K562 (cell line): ENCODE results near the gene MICALL2. TPM values are rescaled to one million over a fixed set of nuclear protein-coding genes. Genes with fewer than 3 reads are reported as not detected.

ENCODE experiments used
- ASH1L ChIP-seq: fragments of 450-650 bp; IDR thresholded peaks from 2 replicates; pipeline ENCODE4 v1.6.1; 2018; ENCODE audit warnings: borderline replicate concordance, mild to moderate bottlenecking, low read depth; ENCODE audit not compliant: partially characterized antibody
- ATF7 ChIP-seq: fragments of 450-650 bp; IDR thresholded peaks from 2 replicates; pipeline ENCODE4 v1.7.1; 2014; ENCODE audit warnings: mild to moderate bottlenecking, moderate library complexity
- CBX3 ChIP-seq, 2 experiments: IDR thresholded peaks; 1 replicate in 1 of 2; 2 replicates in 1 of 2; pipeline ENCODE4 v1.6.1; 2012; ENCODE audit warnings: inconsistent platforms in 2 of 2, low read length in 2 of 2, borderline replicate concordance in 1 of 2, control low read depth in 1 of 2
- E2F3 ChIP-seq: fragments of 250-450 bp; sonication (Bioruptor Pico); IDR thresholded peaks from 2 replicates; pipeline ENCODE4 v1.4.0; 2020; ENCODE audit warnings: mild to moderate bottlenecking
- HDGF ChIP-seq: fragments of 450-650 bp; IDR thresholded peaks from 2 replicates; pipeline ENCODE4 v1.6.1; 2016
- HNRNPUL1 ChIP-seq: fragments of 200-400 bp; formaldehyde crosslinking; IDR thresholded peaks from 2 replicates; pipeline ENCODE4 v1.6.1; 2017; ENCODE audit warnings: low read length
- KDM5B ChIP-seq: fragments of 200-600 bp; sonication (generic); IDR thresholded peaks from 2 replicates; pipeline ENCODE4 v1.6.1; 2012; ENCODE audit warnings: low read depth, mild to moderate bottlenecking, moderate library complexity, low read length, control low read depth, inconsistent platforms; ENCODE audit not compliant: insufficient replicate concordance
- KLF6 ChIP-seq: fragments of 250-450 bp; sonication (Bioruptor Pico); IDR thresholded peaks from 2 replicates; pipeline ENCODE4 v1.4.0; 2020; ENCODE audit warnings: mild to moderate bottlenecking, moderate library complexity, borderline replicate concordance
- MCM5 ChIP-seq: fragments of 450-650 bp; IDR thresholded peaks from 2 replicates; pipeline ENCODE4 v1.6.1; 2016; ENCODE audit warnings: low read depth
- MEF2A ChIP-seq: IDR thresholded peaks from 2 replicates; pipeline ENCODE4 v1.6.1; 2011; ENCODE audit warnings: low read depth, mild to moderate bottlenecking, low read length, moderate library complexity; ENCODE audit not compliant: control insufficient read depth
- RUNX1 ChIP-seq: sonication (generic); IDR thresholded peaks from 2 replicates; pipeline ENCODE4 v1.6.1; 2016; ENCODE audit warnings: antibody characterized with exemption, low read depth
- SMARCA4 ChIP-seq: fragments of 450-650 bp; IDR thresholded peaks from 2 replicates; pipeline ENCODE4 v1.6.1; 2016
- SP2 ChIP-seq: IDR thresholded peaks from 2 replicates; pipeline ENCODE4 v1.6.1; 2011; ENCODE audit warnings: mild to moderate bottlenecking, low read depth, low read length, moderate library complexity; ENCODE audit not compliant: poor library complexity, severe bottlenecking; ENCODE audit errors: extremely low read depth
- SPI1 ChIP-seq: IDR thresholded peaks from 2 replicates; pipeline ENCODE4 v1.6.1; 2011; ENCODE audit warnings: low read depth, low read length, control low read depth, borderline replicate concordance
- YBX1 ChIP-seq: fragments of 450-650 bp; IDR thresholded peaks from 2 replicates; pipeline ENCODE4 v1.7.1; 2016; ENCODE audit warnings: mild to moderate bottlenecking
- ZFP91 ChIP-seq: sonication (generic); formaldehyde crosslinking; IDR thresholded peaks from 2 replicates; pipeline ENCODE4 v1.8.0; 2022; ENCODE audit warnings: mild to moderate bottlenecking, missing genetic modification reagents
- ZNF121 ChIP-seq: sonication (generic); formaldehyde crosslinking; conservative IDR thresholded peaks from 2 replicates; pipeline ENCODE4 v1.8.0; 2022; ENCODE audit warnings: missing genetic modification reagents
- ZNF263 ChIP-seq: sonication (generic); formaldehyde crosslinking; IDR thresholded peaks from 2 replicates; pipeline ENCODE4 v1.8.0; 2022; ENCODE audit warnings: mild to moderate bottlenecking, missing genetic modification reagents, borderline replicate concordance
- ZNF354B ChIP-seq: fragments of 250-450 bp; sonication (Bioruptor Pico); IDR thresholded peaks from 2 replicates; pipeline ENCODE4 v1.4.0; 2020
- ZNF436 ChIP-seq: fragments of 250-450, 450-650 bp; sonication (Bioruptor Pico); formaldehyde crosslinking; IDR thresholded peaks from 2 replicates; pipeline ENCODE4 v1.7.0; 2020; ENCODE audit warnings: mild to moderate bottlenecking
- polyA plus RNA-seq, 8 experiments: library from polyadenylated mRNA; depleted of rRNA in 4 of 8; stranded (reverse) in 5 of 8; unstranded in 3 of 8; fragments of >200 nt; fragmentation: Nextera tagmentation in 2 of 8; fragmentation: Illumina TruSeq in 1 of 8; extraction: Ambion mirVana in 2 of 8; extraction: Trizol in 1 of 8; gene quantifications; 2 replicates each; pipeline versions ENCODE4 v1.2.1 to v1.2.3, GENCODE V29; 2011 to 2014; ENCODE audit warnings: inconsistent platforms in 1 of 8, missing spikeins in 1 of 8
- total RNA-seq, 7 experiments: library from RNA; depleted of rRNA in 6 of 7; stranded (reverse); fragments of >200 nt in 6 of 7; fragmentation: Illumina TruSeq in 2 of 7; extraction: Trizol in 2 of 7; gene quantifications; 2 replicates each; pipeline versions ENCODE4 v1.2.1 to v1.2.3, GENCODE V29; 2011 to 2021; ENCODE audit warnings: low replicate concordance in 1 of 7
- TF ChIP-seq, protein P1 (sequence below): sonication (generic); formaldehyde crosslinking; IDR thresholded peaks from 2 replicates; pipeline ENCODE4 v1.8.0; 2022; ENCODE audit warnings: missing genetic modification reagents, mild to moderate bottlenecking, moderate library complexity, borderline replicate concordance
- TF ChIP-seq, protein P2 (sequence below), 2 experiments: fragments of 200-800 bp in 1 of 2; sonication (Bioruptor generic) in 1 of 2; sonication (generic) in 1 of 2; formaldehyde crosslinking in 1 of 2; IDR thresholded peaks in 1 of 2; conservative IDR thresholded peaks in 1 of 2; 2 replicates each; pipeline versions ENCODE4 v1.5.0 to v1.6.1; 2016 to 2020; ENCODE audit warnings: missing compliant biosample characterization in 1 of 2, missing genetic modification characterization in 1 of 2, missing genetic modification reagents in 1 of 2
- TF ChIP-seq, protein P3 (sequence below): sonication (generic); formaldehyde crosslinking; IDR thresholded peaks from 2 replicates; pipeline ENCODE4 v1.8.1; 2022; ENCODE audit warnings: missing genetic modification reagents

The MICALL2 gene
- total and polyA plus RNA-seq, 9 of the 15 experiments (the other 6 are each of a cell fraction or from before 2014, with no cell fraction given), result 1.8 to 103 (median 17.0) TPM

- TF ChIP-seq HNRNPUL1 (no peak), ZNF263 (peak; percentile 73), ZNF354B (CRISPR knock-in tag) (no peak), HDGF (peak; percentile 100), E2F3 (CRISPR knock-in tag) (peak; percentile 70; the same call in 1 of the 2 replicates), ASH1L (no peak), ZNF436 (CRISPR knock-in tag) (no peak), MEF2A (0 out of 2 replicates have a peak, but pooled peaks have one; percentile 17), SP2 (no peak), ZNF121 (peak; percentile 37; the same call in 1 of the 2 replicates), KDM5B (peak; percentile 36), CBX3 (IDR thresholded peaks at IDR 0.05; ENCODE audit: borderline replicate concordance in 1 of 2, low read length in 2 of 2) (peak; percentile 38 to 97), SPI1 (no peak), KLF6 (no peak), MCM5 (no peak), YBX1 (no peak), RUNX1 (0 out of 2 replicates have a peak, but pooled peaks have one; percentile 50), SMARCA4 (no peak; the same call in none of the 2 replicates), ATF7 (peak; percentile 38; the same call in 1 of the 2 replicates), ZFP91 (CRISPR knock-in tag) (peak; percentile 69; the same call in 1 of the 2 replicates)
- TF ChIP-seq, protein P1, sequence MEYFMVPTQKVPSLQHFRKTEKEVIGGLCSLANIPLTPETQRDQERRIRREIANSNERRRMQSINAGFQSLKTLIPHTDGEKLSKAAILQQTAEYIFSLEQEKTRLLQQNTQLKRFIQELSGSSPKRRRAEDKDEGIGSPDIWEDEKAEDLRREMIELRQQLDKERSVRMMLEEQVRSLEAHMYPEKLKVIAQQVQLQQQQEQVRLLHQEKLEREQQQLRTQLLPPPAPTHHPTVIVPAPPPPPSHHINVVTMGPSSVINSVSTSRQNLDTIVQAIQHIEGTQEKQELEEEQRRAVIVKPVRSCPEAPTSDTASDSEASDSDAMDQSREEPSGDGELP (CRISPR knock-in tag), result peak; percentile 91
- TF ChIP-seq, protein P2, sequence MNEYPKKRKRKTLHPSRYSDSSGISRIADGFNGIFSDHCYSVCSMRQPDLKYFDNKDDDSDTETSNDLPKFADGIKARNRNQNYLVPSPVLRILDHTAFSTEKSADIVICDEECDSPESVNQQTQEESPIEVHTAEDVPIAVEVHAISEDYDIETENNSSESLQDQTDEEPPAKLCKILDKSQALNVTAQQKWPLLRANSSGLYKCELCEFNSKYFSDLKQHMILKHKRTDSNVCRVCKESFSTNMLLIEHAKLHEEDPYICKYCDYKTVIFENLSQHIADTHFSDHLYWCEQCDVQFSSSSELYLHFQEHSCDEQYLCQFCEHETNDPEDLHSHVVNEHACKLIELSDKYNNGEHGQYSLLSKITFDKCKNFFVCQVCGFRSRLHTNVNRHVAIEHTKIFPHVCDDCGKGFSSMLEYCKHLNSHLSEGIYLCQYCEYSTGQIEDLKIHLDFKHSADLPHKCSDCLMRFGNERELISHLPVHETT (CRISPR knock-in tag; conservative IDR thresholded peaks at IDR 0.05 in 1 of 2, IDR thresholded peaks at IDR 0.05 in 1 of 2), result 0 out of 4 replicates have a peak, but pooled peaks of 1 of the 2 experiments have one; percentile 33
- TF ChIP-seq, protein P3, sequence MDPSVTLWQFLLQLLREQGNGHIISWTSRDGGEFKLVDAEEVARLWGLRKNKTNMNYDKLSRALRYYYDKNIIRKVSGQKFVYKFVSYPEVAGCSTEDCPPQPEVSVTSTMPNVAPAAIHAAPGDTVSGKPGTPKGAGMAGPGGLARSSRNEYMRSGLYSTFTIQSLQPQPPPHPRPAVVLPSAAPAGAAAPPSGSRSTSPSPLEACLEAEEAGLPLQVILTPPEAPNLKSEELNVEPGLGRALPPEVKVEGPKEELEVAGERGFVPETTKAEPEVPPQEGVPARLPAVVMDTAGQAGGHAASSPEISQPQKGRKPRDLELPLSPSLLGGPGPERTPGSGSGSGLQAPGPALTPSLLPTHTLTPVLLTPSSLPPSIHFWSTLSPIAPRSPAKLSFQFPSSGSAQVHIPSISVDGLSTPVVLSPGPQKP (CRISPR knock-in tag), result no peak
Observed at GRCh38 chr7:1460821-1461645, 1.8 kb upstream of the MICALL2 start (continued).
